ENCODE measurements around the gene HNRNPH1.
A peak's percentile ranks its signal among the peaks of the same experiment; 100 is the strongest.
"Not testable (repeated sequence)": the region's sequence is repeated elsewhere in the genome, so short reads cannot be mapped to it uniquely, and the experiment has no call there.

The HNRNPH1 gene

GRCh38 chr5:179623003-179623905, at the start of gene HNRNPH1:
TSS of gene HNRNPH1 (minus strand) at chr5:179623671. CDS start at chr5:179623133, 538 bp downstream.
- DNase-seq = peak; percentile 97

GRCh38 chr5:179668391-179668790, 44.9 kb upstream of the HNRNPH1 start:
- DNase-seq = no peak

- DNase-seq = not testable (repeated sequence)
Observed at GRCh38 chr5:179661647-179662046, 38.2 kb upstream of the HNRNPH1 start.

GRCh38 chr5:179658179-179658856, 34.8 kb upstream of the HNRNPH1 start:
- DNase-seq = not testable (repeated sequence)

- DNase-seq = not testable (repeated sequence)
Observed at GRCh38 chr5:179657302-179658178, 34.1 kb upstream of the HNRNPH1 start.

GRCh38 chr5:179653135-179653534, 29.7 kb upstream of the HNRNPH1 start:
- DNase-seq = not testable (repeated sequence)

GRCh38 chr5:179650245-179650644, 26.8 kb upstream of the HNRNPH1 start:
- DNase-seq = not testable (repeated sequence)

GRCh38 chr5:179649166-179649703, 25.8 kb upstream of the HNRNPH1 start:
- not testable (repeated sequence) for DNase-seq

- DNase-seq = no peak
Observed at GRCh38 chr5:179648410-179648809, 24.9 kb upstream of the HNRNPH1 start.

GRCh38 chr5:179644766-179645165, 21.3 kb upstream of the HNRNPH1 start:
- DNase-seq = not testable (repeated sequence)

- not testable (repeated sequence) for DNase-seq
Observed at GRCh38 chr5:179643141-179643920, 19.9 kb upstream of the HNRNPH1 start.

- DNase-seq = not testable (repeated sequence)
Observed at GRCh38 chr5:179642626-179643025, 19.2 kb upstream of the HNRNPH1 start.

GRCh38 chr5:179641745-179642144, 18.3 kb upstream of the HNRNPH1 start:
- DNase-seq = not testable (repeated sequence)

GRCh38 chr5:179639296-179639695, 15.8 kb upstream of the HNRNPH1 start:
- not testable (repeated sequence) for DNase-seq

- DNase-seq = not testable (repeated sequence)
Observed at GRCh38 chr5:179634370-179635172, 11.1 kb upstream of the HNRNPH1 start.

- not testable (repeated sequence) for DNase-seq
Observed at GRCh38 chr5:179633501-179634369, 10.3 kb upstream of the HNRNPH1 start.

- DNase-seq = no peak
Observed at GRCh38 chr5:179624841-179625271, 1.4 kb upstream of the HNRNPH1 start.

GRCh38 chr5:179623906-179624741, 653 bp upstream of the HNRNPH1 start:
- DNase-seq = peak; percentile 34
